ENCODE results near the gene RNLS. TPM values are rescaled to one million over a fixed set of nuclear protein-coding genes. Genes with fewer than 3 reads are reported as not detected.

Gene RNLS
- total RNA-seq, 1 donor from 2014 or later: 13.3 TPM

GRCh38 chr10:88536437-88536836 lies 46.7 kb downstream of the RNLS start:
- no peaks in the 10 kb centered on the region for H3K36me3 ChIP-seq
- no peaks in the 10 kb centered on the region for H3K4me1 ChIP-seq
- DNase-seq (ENCODE audit: extremely low spot score in 2 of 2): no peak
- no peak overlapping the region for H3K27ac ChIP-seq
- TF ChIP-seq POLR2AphosphoS5 (IDR thresholded peaks at IDR 0.05; ENCODE audit: insufficient read depth in 1 of 2, low read depth in 1 of 2) (no peak), POLR2A (IDR thresholded peaks at IDR 0.05) (no peak)
- TF ChIP-seq, protein P1, sequence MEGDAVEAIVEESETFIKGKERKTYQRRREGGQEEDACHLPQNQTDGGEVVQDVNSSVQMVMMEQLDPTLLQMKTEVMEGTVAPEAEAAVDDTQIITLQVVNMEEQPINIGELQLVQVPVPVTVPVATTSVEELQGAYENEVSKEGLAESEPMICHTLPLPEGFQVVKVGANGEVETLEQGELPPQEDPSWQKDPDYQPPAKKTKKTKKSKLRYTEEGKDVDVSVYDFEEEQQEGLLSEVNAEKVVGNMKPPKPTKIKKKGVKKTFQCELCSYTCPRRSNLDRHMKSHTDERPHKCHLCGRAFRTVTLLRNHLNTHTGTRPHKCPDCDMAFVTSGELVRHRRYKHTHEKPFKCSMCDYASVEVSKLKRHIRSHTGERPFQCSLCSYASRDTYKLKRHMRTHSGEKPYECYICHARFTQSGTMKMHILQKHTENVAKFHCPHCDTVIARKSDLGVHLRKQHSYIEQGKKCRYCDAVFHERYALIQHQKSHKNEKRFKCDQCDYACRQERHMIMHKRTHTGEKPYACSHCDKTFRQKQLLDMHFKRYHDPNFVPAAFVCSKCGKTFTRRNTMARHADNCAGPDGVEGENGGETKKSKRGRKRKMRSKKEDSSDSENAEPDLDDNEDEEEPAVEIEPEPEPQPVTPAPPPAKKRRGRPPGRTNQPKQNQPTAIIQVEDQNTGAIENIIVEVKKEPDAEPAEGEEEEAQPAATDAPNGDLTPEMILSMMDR (IDR thresholded peaks at IDR 0.05): no peak
- H3K4me3 ChIP-seq: no peak overlapping the region
- no peaks in the 10 kb centered on the region for H3K27me3 ChIP-seq
- H3K9me3 ChIP-seq: no peaks in the 10 kb centered on the region
- intact Hi-C loops (cut with DNase I): no loop called here

DNA sequence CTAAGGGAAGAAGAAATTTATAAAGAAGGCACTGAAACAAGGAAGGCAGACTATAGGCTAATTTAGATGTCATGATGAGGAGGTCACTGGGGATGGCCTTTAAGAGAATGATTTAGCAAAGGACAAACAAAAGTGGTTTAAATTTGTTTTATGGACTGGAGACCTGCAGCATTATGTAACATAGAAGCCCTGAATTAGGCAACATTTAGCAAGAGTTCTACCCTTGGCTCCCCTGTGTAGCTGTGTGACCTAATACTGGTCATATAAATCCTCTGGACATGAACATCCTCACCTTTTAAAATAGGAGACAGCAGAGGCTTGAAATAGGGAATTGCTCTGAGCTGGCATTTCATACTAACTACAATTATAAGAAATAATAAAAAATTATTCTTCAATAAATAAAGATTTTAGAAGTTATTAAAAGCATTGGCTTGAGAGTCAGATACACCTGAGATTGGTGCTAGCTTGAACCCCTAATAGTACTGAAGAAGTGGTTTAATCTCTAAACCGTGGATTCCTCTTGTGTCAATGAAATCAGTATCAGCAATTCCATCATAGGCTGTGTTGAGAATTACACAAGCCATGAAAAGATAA lies 48.9 kb downstream of the RNLS start:
- H3K27me3 ChIP-seq: no peaks in the 10 kb centered on the region
- H3K27ac ChIP-seq: no peak overlapping the region
- H3K9me3 ChIP-seq: no peaks in the 10 kb centered on the region
- TF ChIP-seq, protein P1 (IDR thresholded peaks at IDR 0.05): no peak
- TF ChIP-seq POLR2A (IDR thresholded peaks at IDR 0.05): no peak
- TF ChIP-seq POLR2AphosphoS5 (IDR thresholded peaks at IDR 0.05; ENCODE audit: insufficient read depth in 1 of 2, low read depth in 1 of 2): no peak
- no peak overlapping the region for H3K4me3 ChIP-seq
- intact Hi-C loops (cut with DNase I): no loop called here
- DNase-seq (ENCODE audit: extremely low spot score in 2 of 2): no peak
- no peaks in the 10 kb centered on the region for H3K36me3 ChIP-seq
- no peaks in the 10 kb centered on the region for H3K4me1 ChIP-seq

DNA sequence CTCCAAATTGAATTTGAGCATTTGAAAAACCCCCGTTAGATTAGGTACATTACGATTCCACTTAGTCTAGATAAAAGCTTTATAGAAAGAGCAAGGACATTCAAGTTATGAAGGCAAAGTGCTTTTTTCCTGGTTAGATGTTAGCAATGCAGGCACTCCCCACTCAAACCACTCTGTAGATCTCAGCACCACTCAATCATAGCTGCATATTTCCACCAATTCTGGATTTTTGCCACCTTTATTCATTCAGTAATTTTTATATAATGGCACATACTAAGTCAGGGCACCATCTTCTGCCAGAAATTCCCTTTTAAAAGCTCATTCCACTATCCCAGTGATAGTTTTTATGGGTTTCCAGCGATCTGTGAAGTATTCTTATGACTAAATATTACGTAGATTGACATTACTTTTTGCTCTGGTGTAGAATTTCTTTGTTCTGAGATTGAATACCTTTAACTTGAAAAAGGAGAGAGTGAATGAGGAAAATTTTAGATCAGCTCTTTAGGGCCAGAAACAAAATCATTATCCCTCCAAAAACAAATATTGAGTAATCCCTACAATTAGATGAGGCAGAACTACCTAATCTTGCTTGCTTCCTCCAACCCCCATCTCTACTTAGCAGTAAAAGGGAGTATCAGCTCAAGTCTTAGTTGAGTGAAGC lies 51.6 kb downstream of the RNLS start:
- intact Hi-C loops (cut with DNase I): no loop called here
- no peak for DNase-seq (ENCODE audit: extremely low spot score in 2 of 2)

DNA sequence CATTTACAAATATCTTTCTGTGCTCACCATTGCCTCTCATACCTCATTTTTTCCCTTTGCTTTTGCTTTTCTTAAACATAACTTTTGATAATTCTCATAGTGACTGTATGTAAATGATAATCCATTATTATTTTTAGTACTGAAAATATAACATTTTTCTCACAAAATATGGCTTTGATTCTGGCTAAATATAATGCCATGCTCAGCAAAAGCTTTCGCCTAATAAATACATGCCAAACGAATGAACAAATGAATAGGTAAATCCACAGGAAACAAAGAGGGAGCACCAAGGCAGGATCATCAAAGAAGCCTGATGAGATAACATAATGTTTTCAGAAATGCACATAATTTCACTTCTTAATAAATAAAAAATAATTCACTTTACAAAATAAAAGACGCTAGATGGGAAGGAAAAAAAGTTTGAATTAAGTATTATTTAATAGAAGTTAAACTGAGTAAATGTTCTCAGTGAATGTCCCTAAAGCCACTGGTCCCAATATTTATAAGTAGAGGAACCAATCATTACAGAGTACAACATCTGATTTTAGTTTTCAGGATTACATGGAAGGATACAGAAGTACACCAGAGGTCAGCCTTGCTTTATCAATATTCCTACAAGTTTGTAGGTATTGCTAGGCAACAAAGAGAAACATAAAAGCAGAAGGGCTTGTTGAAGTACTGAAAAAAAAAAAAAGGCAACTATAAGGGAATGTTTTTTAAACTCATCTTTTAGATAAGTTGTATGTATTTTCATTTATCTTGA lies 52.3 kb downstream of the RNLS start:
- H3K36me3 ChIP-seq: no peaks in the 10 kb centered on the region
- no peak overlapping the region for H3K4me3 ChIP-seq
- DNase-seq (ENCODE audit: extremely low spot score in 2 of 2): no peak
- no peaks in the 10 kb centered on the region for H3K4me1 ChIP-seq
- intact Hi-C loops (cut with DNase I): no loop called here
- no peak overlapping the region for H3K27ac ChIP-seq
- H3K9me3 ChIP-seq: no peaks in the 10 kb centered on the region
- TF ChIP-seq, protein P1 (IDR thresholded peaks at IDR 0.05): no peak
- no peak for TF ChIP-seq POLR2A (IDR thresholded peaks at IDR 0.05)
- TF ChIP-seq POLR2AphosphoS5 (IDR thresholded peaks at IDR 0.05; ENCODE audit: insufficient read depth in 1 of 2, low read depth in 1 of 2): no peak
- no peaks in the 10 kb centered on the region for H3K27me3 ChIP-seq

More for the DNA sequence above, 51.6 kb downstream of the RNLS start:
- Histone ChIP-seq H3K4me3 (no peak overlapping the region), H3K27me3 (no peaks in the 10 kb centered on the region), H3K27ac (no peak overlapping the region), H3K4me1 (no peaks in the 10 kb centered on the region), H3K9me3 (no peaks in the 10 kb centered on the region), H3K36me3 (no peaks in the 10 kb centered on the region)
- TF ChIP-seq, protein P1 (IDR thresholded peaks at IDR 0.05): no peak
- TF ChIP-seq POLR2AphosphoS5 (IDR thresholded peaks at IDR 0.05; ENCODE audit: insufficient read depth in 1 of 2, low read depth in 1 of 2) (no peak), POLR2A (IDR thresholded peaks at IDR 0.05) (no peak)

All from vagina (tissue), 2 donors.